ENCODE data around the gene RIPOR3.

GRCh38 chr20:50668798-50669197, 22.5 kb downstream of the RIPOR3 start:
- TF ChIP-seq, protein P1, sequence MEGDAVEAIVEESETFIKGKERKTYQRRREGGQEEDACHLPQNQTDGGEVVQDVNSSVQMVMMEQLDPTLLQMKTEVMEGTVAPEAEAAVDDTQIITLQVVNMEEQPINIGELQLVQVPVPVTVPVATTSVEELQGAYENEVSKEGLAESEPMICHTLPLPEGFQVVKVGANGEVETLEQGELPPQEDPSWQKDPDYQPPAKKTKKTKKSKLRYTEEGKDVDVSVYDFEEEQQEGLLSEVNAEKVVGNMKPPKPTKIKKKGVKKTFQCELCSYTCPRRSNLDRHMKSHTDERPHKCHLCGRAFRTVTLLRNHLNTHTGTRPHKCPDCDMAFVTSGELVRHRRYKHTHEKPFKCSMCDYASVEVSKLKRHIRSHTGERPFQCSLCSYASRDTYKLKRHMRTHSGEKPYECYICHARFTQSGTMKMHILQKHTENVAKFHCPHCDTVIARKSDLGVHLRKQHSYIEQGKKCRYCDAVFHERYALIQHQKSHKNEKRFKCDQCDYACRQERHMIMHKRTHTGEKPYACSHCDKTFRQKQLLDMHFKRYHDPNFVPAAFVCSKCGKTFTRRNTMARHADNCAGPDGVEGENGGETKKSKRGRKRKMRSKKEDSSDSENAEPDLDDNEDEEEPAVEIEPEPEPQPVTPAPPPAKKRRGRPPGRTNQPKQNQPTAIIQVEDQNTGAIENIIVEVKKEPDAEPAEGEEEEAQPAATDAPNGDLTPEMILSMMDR (IDR thresholded peaks at IDR 0.05 in 2 of 3, conservative IDR thresholded peaks at IDR 0.05 in 1 of 3; ENCODE audit: insufficient read depth in 2 of 3, low read depth in 1 of 3, low read length in 3 of 3), result no peak
- TF ChIP-seq POLR2A (conservative IDR thresholded peaks at IDR 0.05), result no peak

Measured in K562 (cell line).